ENCODE results near the gene GPBAR1.

- TF ChIP-seq CTCF (IDR thresholded peaks at IDR 0.05; ENCODE audit: insufficient read depth, low read length), result no peak
- no peak for TF ChIP-seq REST (IDR thresholded peaks at IDR 0.05; ENCODE audit: insufficient replicate concordance, low read depth)
- TF ChIP-seq POLR2AphosphoS5 (IDR thresholded peaks at IDR 0.05; ENCODE audit: low read depth), result 0 out of 2 replicates have a peak, but pooled peaks have one; percentile 21
Measured at GRCh38 chr2:218262631-218263586, 2.1 kb downstream of the GPBAR1 start.

Data from HL-60 (cell line).